Right atrium auricular region (tissue), 2 donors: Measurements from ENCODE around the gene NOPCHAP1. TPM values are rescaled to one million over a fixed set of nuclear protein-coding genes. Genes with fewer than 3 reads are reported as not detected.

Experiments used
- DNase-seq: peaks from one replicate; pipeline ENCODE4 v3.0.0-alpha.2; 2019; ENCODE audit warnings: low spot score
- H3K27ac ChIP-seq, 2 donors: fragments of 200-600 bp; sonication (generic); 1 replicate in 1 of 2; 2 replicates in 1 of 2; pipeline ENCODE4 v1.5.1; 2016 to 2019
- H3K27me3 ChIP-seq, 2 donors: fragments of 200-600 bp; sonication (generic); one replicate each; pipeline versions ENCODE4 v1.5.1 to v1.6.0; 2017 to 2019
- H3K36me3 ChIP-seq: fragments of 200-600 bp; sonication (generic); one replicate; pipeline ENCODE4 v1.5.1; 2016
- H3K4me1 ChIP-seq, 2 donors: fragments of 200-600 bp; sonication (generic); one replicate each; pipeline versions ENCODE4 v1.5.1 to v1.6.0; 2017 to 2019
- H3K4me3 ChIP-seq, 2 donors: fragments of 200-600 bp; sonication (generic); 1 replicate in 1 of 2; 2 replicates in 1 of 2; pipeline ENCODE4 v1.5.1; 2017 to 2019; ENCODE audit warnings: mild to moderate bottlenecking in 1 of 2, moderate library complexity in 1 of 2
- H3K9me3 ChIP-seq, 2 donors: fragments of 200-600 bp; sonication (generic); one replicate each; pipeline ENCODE4 v1.5.1; 2019
- total RNA-seq, 2 donors: library from RNA; depleted of rRNA; stranded (reverse); fragments of >200 nt; gene quantifications; one replicate each; pipeline ENCODE4 v1.1.0, GENCODE V29; 2016
- TF ChIP-seq, protein P1 (sequence below), 2 donors: fragments of 200-600 bp; sonication (generic); IDR thresholded peaks; one replicate each; pipeline ENCODE4 v1.5.1; 2019; ENCODE audit warnings: antibody characterized with exemption in 2 of 2

The NOPCHAP1 gene
- total RNA-seq, 2 donors from 2014 or later = 1.9 to 3.7 TPM

DNA sequence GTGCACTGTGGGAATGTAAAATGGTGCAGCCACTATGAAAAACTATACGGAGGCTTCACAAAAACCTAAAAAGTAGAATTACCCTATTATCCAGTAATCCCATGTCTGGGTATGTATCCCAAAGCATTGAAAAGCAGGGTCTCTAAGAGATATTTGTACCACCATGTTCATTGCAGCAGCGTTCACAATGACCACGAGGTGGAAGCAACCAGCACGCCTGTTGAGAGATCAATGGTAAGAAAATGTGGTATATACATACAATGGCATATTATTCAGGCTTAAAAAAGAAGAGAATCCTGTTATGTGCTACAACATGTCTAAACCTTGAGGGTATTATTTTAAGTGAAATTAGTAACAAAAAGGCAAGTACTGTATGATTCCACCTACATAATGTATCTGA, 910 bp upstream of the NOPCHAP1 start:
- Histone ChIP-seq H3K4me3 (no peak overlapping the region), H3K27me3 (no peaks in the 10 kb centered on the region), H3K27ac (no peak overlapping the region), H3K36me3 (no peaks in the 10 kb centered on the region), H3K9me3 (no peaks in the 10 kb centered on the region), H3K4me1 (peaks cover 0 to 17% of the 10 kb centered on the region in 2 donors)
- DNase-seq = no peak
- TF ChIP-seq, protein P1, sequence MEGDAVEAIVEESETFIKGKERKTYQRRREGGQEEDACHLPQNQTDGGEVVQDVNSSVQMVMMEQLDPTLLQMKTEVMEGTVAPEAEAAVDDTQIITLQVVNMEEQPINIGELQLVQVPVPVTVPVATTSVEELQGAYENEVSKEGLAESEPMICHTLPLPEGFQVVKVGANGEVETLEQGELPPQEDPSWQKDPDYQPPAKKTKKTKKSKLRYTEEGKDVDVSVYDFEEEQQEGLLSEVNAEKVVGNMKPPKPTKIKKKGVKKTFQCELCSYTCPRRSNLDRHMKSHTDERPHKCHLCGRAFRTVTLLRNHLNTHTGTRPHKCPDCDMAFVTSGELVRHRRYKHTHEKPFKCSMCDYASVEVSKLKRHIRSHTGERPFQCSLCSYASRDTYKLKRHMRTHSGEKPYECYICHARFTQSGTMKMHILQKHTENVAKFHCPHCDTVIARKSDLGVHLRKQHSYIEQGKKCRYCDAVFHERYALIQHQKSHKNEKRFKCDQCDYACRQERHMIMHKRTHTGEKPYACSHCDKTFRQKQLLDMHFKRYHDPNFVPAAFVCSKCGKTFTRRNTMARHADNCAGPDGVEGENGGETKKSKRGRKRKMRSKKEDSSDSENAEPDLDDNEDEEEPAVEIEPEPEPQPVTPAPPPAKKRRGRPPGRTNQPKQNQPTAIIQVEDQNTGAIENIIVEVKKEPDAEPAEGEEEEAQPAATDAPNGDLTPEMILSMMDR (IDR thresholded peaks at IDR 0.05) = no peak

DNA sequence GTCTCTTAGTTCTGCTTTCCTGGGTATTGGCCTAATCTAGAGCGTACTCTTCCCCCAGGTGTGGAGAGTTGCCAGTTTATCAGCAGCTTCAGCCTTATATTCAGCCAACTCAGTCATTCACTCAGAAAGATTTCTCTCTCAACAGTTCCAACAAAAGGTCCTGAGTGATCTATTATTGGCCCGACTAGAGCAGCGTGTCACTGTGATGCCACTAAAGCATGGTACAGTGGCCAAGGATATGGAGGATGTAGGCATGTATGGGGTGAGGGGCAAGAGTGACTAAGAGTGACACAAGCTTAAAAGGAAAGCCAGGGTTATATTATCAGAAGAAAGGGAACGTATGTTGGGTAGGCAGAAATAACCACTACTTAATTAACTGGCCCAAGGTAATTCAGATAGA, 4.8 kb downstream of the NOPCHAP1 start:
- no peaks in the 10 kb centered on the region for H3K27me3 ChIP-seq
- no peak overlapping the region for H3K27ac ChIP-seq
- TF ChIP-seq, protein P1 (IDR thresholded peaks at IDR 0.05) = no peak
- H3K4me1 ChIP-seq = peaks cover 0 to 13% of the 10 kb centered on the region in 2 donors
- H3K9me3 ChIP-seq = no peaks in the 10 kb centered on the region
- H3K36me3 ChIP-seq = peaks cover 22% of the 10 kb centered on the region
- no peak overlapping the region for H3K4me3 ChIP-seq
- DNase-seq = no peak

DNA sequence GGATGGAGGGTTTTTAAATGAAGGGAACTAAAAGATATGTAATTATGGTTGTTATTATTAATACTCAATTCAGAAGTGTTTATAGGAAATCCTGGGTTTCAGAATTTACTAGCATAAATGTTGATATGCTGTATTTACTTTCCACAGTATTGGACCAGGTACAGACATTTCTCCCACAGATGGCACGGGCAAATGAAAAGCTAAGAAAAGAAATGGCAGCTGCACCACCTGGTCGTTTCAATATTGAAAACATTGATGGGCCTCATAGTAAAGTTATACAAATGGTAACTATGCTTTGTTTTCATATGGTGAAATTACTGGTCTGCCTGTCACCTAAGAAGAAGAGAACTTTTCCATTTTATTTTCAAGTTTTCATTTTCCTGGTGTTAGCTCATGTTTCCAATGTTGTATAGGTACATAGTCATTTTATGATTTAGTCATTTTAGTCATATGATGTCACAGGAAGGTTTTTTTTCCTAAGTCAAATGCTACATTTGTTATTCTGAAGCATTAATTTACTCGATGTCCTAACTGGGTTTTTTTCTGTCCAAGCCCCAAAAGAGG, 5.5 kb downstream of the NOPCHAP1 start:
- peaks cover 29% of the 10 kb centered on the region for H3K36me3 ChIP-seq
- peaks cover 0 to 12% of the 10 kb centered on the region in 2 donors for H3K4me1 ChIP-seq
- H3K27ac ChIP-seq = no peak overlapping the region
- no peaks in the 10 kb centered on the region for H3K9me3 ChIP-seq
- TF ChIP-seq, protein P1 (IDR thresholded peaks at IDR 0.05) = no peak
- no peak for DNase-seq
- H3K27me3 ChIP-seq = no peaks in the 10 kb centered on the region
- H3K4me3 ChIP-seq = no peak overlapping the region

DNA sequence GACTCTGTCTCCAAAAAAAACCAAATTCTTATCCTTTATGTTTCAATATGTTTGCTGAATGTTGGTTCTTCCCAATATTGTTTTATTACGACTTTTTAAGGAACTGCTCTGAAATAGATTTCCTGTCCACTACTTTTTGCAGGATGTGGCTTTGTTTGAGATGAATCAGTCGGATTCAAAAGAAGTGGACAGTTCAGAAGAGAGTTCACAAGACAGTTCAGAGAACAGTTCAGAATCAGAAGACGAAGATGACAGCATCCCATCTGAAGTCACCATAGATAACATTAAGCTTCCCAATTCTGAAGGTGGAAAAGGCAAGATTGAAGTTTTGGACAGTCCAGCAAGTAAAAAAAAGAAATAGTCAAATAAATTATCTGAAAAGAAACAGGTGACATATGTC, 8.2 kb downstream of the NOPCHAP1 start:
- H3K36me3 ChIP-seq = peaks cover 30% of the 10 kb centered on the region
- no peak overlapping the region for H3K4me3 ChIP-seq
- DNase-seq = no peak
- H3K27ac ChIP-seq = no peak overlapping the region
- H3K27me3 ChIP-seq = no peaks in the 10 kb centered on the region
- TF ChIP-seq, protein P1 (IDR thresholded peaks at IDR 0.05) = no peak
- H3K4me1 ChIP-seq = no peaks in the 10 kb centered on the region
- H3K9me3 ChIP-seq = no peaks in the 10 kb centered on the region

DNA sequence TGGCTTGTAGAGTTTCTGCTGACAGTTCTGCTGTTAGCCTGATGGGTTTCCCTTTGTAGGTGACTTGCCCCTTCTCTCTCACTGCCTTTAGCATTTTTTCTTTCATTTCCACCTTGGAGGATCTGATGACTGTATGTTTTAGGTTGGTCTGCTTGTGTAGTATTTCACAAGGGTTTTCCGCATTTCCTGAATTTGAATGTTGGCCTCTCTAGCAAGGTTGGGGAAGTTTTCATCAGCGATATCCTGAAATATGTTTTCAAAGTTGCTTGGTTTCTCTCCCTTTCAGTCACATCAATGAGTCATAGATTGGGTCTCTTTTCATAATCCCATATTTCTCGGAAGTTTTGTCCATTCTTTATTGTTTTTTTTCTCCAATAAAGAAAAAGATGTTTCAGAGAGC, 11.4 kb downstream of the NOPCHAP1 start:
- Histone ChIP-seq H3K4me3 (no peak overlapping the region), H3K27me3 (no peaks in the 10 kb centered on the region), H3K9me3 (no peaks in the 10 kb centered on the region), H3K4me1 (no peaks in the 10 kb centered on the region), H3K27ac (no peak overlapping the region), H3K36me3 (peaks cover 30% of the 10 kb centered on the region)
- no peak for DNase-seq
- TF ChIP-seq, protein P1 (IDR thresholded peaks at IDR 0.05) = no peak
